ENCODE data around the gene SEMA3D.

DNA sequence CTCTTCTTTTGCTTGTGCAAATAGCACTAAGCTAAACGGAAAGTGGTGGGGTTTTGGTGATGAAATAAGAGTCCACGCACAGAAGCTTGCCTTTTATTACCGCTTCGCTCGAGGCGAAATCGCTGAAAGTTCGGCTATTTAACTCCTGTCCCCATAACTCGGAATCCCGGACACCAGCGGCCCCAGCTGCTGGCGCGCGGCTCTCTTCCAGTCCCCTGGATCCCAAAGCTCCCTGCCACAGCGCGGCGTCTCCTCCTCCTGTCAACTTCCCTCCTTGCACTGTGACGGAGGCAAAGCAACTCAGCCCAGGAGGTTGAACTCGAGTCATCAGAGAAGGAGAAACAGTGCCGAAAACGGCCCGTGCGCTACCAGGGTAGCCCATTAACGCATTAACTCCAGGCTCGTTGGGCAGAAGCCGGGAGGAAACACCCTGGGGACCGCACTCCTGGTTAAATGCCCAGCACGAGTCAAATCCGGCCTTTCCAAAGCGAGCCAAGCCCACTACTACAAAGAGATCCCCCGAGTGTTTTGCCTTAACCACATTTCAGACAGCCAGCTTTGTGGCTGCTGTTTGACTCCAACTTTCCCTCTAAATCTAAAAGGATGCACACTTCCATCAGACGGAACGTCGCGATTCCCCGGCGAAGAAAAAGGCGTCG lies 1.3 kb downstream of the SEMA3D start:
- no peak for TF ChIP-seq CTCF (IDR thresholded peaks at IDR 0.05; ENCODE audit: low read depth, low read length)
- no peak for TF ChIP-seq EZH2phosphoT487 (IDR thresholded peaks at IDR 0.05; ENCODE audit: low read depth)
